HepG2 (cell line): Measurements from ENCODE around the gene BAHCC1. TPM values are rescaled to one million over a fixed set of nuclear protein-coding genes. Genes with fewer than 3 reads are reported as not detected.

Experiments used
- AKNA ChIP-seq: sonication (generic); formaldehyde crosslinking; IDR thresholded peaks from 2 replicates; pipeline ENCODE4 v1.4.0; 2020; ENCODE audit warnings: missing genetic modification reagents, borderline replicate concordance
- ARID2 ChIP-seq: sonication (generic); formaldehyde crosslinking; IDR thresholded peaks from 2 replicates; pipeline ENCODE4 v1.8.1; 2022; ENCODE audit warnings: mild to moderate bottlenecking, missing genetic modification reagents, borderline replicate concordance
- ARID4A ChIP-seq: sonication (generic); formaldehyde crosslinking; IDR thresholded peaks from 2 replicates; pipeline ENCODE4 v1.5.0; 2020; ENCODE audit warnings: mild to moderate bottlenecking, missing genetic modification reagents, borderline replicate concordance
- ARNT ChIP-seq: fragments of 450-650 bp; IDR thresholded peaks from 2 replicates; pipeline ENCODE4 v1.6.1; 2017
- CERS6 ChIP-seq: sonication (generic); formaldehyde crosslinking; IDR thresholded peaks from 2 replicates; pipeline ENCODE4 v1.5.0; 2020; ENCODE audit warnings: missing genetic modification reagents
- JDP2 ChIP-seq: sonication (generic); formaldehyde crosslinking; IDR thresholded peaks from 2 replicates; pipeline ENCODE4 v1.8.1; 2022; ENCODE audit warnings: missing genetic modification reagents, borderline replicate concordance
- KAT8 ChIP-seq: IDR thresholded peaks from 2 replicates; pipeline ENCODE4 v1.6.1; 2016; ENCODE audit warnings: missing genetic modification reagents, missing compliant biosample characterization
- KLF9 ChIP-seq: IDR thresholded peaks from 2 replicates; pipeline ENCODE4 v1.6.1; 2016; ENCODE audit warnings: low read depth
- NCOA1 ChIP-seq: sonication (generic); formaldehyde crosslinking; IDR thresholded peaks from 2 replicates; pipeline ENCODE4 v1.9.0; 2021; ENCODE audit warnings: missing genetic modification reagents
- RBFOX2 ChIP-seq: fragments of 200-400 bp; formaldehyde crosslinking; IDR thresholded peaks from 2 replicates; pipeline ENCODE4 v1.6.1; 2017; ENCODE audit warnings: low read depth, mild to moderate bottlenecking, low read length
- SAP130 ChIP-seq: IDR thresholded peaks from 2 replicates; pipeline ENCODE4 v1.6.1; 2016; ENCODE audit warnings: low read depth
- SYNCRIP ChIP-seq: fragments of 200-400 bp; formaldehyde crosslinking; IDR thresholded peaks from 2 replicates; pipeline ENCODE4 v1.6.1; 2018; ENCODE audit warnings: mild to moderate bottlenecking, low read depth, low read length; ENCODE audit not compliant: insufficient read depth
- TFAP4 ChIP-seq: sonication (generic); IDR thresholded peaks from 2 replicates; pipeline ENCODE4 v1.6.1; 2016; ENCODE audit warnings: low read depth, borderline replicate concordance
- YY1 ChIP-seq: IDR thresholded peaks from 2 replicates; pipeline ENCODE4 v1.6.1; 2011; ENCODE audit warnings: low read length, low read depth, moderate library complexity, mild to moderate bottlenecking; ENCODE audit not compliant: insufficient read depth, insufficient replicate concordance
- ZNF556 ChIP-seq: sonication (generic); formaldehyde crosslinking; IDR thresholded peaks from 2 replicates; pipeline ENCODE4 v1.4.0; 2020; ENCODE audit warnings: mild to moderate bottlenecking, missing genetic modification reagents, borderline replicate concordance
- ZNF746 ChIP-seq: sonication (generic); formaldehyde crosslinking; IDR thresholded peaks from 2 replicates; pipeline ENCODE4 v1.8.0; 2022; ENCODE audit warnings: mild to moderate bottlenecking, missing genetic modification reagents
- polyA plus RNA-seq, 8 experiments: library from polyadenylated mRNA; depleted of rRNA in 3 of 8; stranded (reverse) in 7 of 8; unstranded in 1 of 8; fragments of >200 nt; fragmentation: Illumina TruSeq in 4 of 8; extraction: Trizol in 4 of 8; gene quantifications; 2 replicates each; pipeline versions ENCODE4 v1.2.1 to v1.2.3, GENCODE V29; 2011 to 2016; ENCODE audit warnings: low read depth in 4 of 8, missing spikeins in 1 of 8, mixed read lengths in 1 of 8; ENCODE audit not compliant: insufficient read depth in 1 of 8
- total RNA-seq, 5 experiments: library from RNA; depleted of rRNA; stranded (reverse); fragments of >200 nt; fragmentation: Illumina TruSeq; extraction: Trizol; gene quantifications; 2 replicates each; pipeline ENCODE4 v1.2.3, GENCODE V29; 2016; ENCODE audit warnings: low read depth in 1 of 5

The BAHCC1 gene
- total and polyA plus RNA-seq, 2 of the 13 experiments (the other 11 are each of a cell fraction or from before 2014, with no cell fraction given): 1.4 to 1.7 TPM

GRCh38 chr17:81514739-81515529 lies 119.7 kb downstream of the BAHCC1 start (continued):
- TF ChIP-seq ARID4A (CRISPR knock-in tag) (peak; percentile 64; the same call in 1 of the 2 replicates), AKNA (no peak), CERS6 (CRISPR knock-in tag) (no peak), ARID2 (CRISPR knock-in tag) (peak; percentile 69; the same call in 1 of the 2 replicates), SAP130 (CRISPR knock-in tag) (peak; percentile 91), ZNF556 (CRISPR knock-in tag) (peak; percentile 36; the same call in 1 of the 2 replicates), JDP2 (no peak), TFAP4 (peak; percentile 8; the same call in 1 of the 2 replicates), KLF9 (CRISPR knock-in tag) (peak; percentile 100), KAT8 (CRISPR knock-in tag) (peak; percentile 53), ARNT (no peak), SYNCRIP (no peak), YY1 (peak; percentile 89), NCOA1 (CRISPR knock-in tag) (no peak), ZNF746 (CRISPR knock-in tag) (0 out of 2 replicates have a peak, but pooled peaks have one; percentile 24), RBFOX2 (peak; percentile 67)
